NCI-H2029 (cell line): Measurements from ENCODE around the gene AKAP8L.
A peak's percentile ranks its signal among the peaks of the same experiment; 100 is the strongest.
"Not testable (repeated sequence)": the region's sequence is repeated elsewhere in the genome, so short reads cannot be mapped to it uniquely, and the experiment has no call there.

Experiments
- DNase-seq: peaks from one replicate; lab custom pipeline; 2025; lab: John Stamatoyannopoulos, UW

The AKAP8L gene

DNA sequence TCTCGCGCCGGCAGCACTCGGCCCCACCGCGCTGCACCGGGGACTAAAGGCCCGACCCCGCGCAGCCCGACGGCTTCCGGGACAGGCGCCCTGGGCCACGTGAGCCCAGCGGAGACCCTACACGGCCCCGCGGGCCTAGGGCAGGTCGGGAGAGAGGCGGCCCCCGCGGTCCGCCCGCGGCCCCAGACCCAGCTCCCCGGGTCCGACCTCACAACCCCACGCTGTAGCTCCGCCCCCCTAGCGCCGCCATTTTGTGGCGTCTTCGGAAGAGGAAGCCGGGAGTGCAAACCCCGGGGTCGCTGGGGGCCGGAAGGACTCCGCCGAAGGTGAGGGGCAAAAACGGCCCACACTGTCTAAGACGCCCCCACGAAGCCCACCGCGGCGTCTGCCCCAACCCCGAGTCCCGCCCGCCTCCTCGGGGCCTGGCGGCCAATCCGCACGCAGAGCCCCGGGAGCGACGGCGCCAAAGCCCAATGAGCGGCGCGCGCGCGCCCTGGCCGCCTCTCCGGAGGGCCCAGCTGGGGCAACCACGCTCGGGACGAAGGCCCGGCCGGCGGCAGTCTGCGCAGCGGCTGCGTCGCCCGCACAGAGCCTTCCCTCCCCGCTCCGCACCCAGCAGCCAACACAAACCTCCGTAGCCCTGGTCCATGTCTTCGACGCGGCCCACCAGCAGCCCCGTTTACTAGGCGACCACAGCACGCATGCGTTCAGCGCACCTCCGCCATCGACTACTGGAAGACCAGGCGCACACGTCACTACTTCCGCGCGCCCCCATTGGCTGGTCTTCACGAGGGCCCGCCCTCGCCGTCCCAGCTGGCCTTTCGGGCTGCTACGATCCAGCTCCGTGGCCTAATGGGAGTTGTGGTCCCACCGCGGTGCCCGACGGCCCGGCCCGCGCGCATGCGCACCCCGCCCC lies 39.4 kb downstream of the AKAP8L start, which contains the start of gene AKAP8:
Gene AKAP8, minus strand, starts transcription at position 705 of the 916 bp plus-strand sequence. Its CDS starts 56 bp downstream, at position 649.
- peak; percentile 97 for DNase-seq

DNA sequence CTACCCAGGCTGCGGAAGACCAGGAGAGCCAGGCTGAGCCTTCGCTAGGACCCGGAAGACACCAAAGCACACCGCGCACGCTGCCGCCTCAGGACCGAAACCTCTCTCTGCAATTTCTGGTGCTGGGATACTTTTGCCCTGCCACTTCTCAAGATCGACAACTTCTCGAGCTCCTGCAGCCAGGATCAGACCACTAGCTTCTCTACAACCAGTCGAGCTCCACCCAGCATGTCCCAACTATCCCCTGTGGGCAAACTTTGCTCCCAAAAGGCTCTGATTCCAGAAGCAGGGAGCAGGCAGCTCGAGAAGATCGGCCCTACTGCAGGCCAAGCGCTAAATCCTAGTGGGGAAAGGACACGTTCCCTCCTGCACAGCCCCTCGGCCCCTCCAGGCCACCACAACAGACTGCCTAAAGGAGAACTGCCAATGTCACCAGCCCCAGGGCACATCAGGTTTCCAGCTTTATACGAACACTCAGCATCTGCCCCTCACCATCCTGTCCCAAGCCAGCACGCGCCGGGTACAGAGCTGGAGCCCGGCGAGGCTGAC lies 40.2 kb downstream of the AKAP8L start:
- DNase-seq, result peak; percentile 29

DNA sequence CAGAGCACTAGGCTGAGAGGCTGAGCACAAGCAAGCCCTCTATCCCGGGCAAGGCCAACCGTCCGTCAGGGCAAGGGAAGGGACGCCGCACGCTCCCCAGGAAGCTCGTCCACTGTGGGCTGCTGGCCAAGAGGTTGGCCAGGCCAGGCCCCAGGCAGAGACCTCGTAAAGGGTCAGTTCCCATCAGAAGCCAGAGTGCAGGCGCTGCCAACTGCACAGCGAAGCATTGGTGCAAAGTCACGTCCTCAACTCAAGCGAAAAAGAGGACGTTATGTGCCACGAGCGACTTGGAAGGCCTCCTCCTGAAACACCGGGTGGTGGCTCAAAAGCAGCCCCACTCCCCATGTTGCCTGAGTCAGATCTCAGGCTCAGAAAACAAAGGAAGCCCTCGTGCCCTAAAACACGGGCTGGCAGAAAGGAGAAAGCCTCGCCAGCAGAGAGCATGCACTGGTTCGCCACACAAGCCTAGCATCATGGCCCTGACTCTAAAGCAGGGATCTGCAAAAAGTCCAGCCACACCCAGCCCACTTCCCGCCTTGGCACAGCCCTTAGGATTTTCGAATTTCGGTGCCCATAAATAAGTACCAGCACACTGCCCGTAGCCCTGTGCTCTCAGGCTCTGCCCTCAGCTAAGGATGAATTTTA lies 43.9 kb downstream of the AKAP8L start:
- no peak for DNase-seq

DNA sequence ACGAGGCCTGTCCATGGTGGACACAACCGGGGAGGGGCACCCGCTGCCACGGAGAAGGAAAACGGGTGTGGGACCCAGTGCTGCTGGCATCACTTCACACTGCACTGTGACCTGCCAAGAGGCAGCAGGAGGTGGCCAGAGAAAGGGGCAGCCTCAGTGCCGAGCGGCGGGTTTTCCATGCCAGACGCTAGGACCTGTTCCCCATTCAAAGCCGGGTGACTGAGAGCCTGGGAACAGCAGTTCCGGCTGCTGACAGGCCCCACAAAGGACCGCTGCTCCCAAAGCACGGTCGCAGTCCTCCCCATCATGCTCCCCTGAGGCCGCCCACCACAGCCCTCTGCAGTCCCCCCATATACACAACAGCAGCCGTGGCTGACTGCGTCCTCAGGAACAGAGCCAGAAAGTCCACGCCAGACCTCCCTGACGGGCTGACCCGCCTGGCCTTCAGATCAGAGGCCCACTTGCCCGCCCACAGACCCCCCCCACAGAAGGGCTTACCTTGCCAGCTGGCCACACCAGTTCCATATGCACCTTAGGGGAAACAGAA lies 44.6 kb downstream of the AKAP8L start:
- DNase-seq, result no peak

DNA sequence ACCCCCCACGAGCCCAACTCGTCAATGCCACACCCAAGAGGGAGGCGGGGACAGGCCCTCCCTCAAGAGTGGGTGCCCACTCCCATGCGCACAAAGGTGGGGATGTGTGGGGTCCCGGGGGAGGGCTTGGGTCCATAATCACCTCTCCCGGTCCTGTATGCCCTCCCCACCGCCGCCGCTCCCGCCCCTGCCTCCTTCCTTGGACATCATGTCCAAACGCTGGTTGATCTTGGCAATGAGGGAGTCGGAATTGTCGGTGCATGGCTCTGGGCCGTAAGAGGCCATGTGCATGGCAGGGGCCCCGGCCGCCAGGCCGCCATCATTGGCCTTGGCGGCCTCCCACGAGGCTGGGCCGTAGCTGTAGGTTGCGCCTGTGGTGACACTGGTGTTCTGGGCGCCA lies 45.1 kb downstream of the AKAP8L start:
- no peak for DNase-seq

DNA sequence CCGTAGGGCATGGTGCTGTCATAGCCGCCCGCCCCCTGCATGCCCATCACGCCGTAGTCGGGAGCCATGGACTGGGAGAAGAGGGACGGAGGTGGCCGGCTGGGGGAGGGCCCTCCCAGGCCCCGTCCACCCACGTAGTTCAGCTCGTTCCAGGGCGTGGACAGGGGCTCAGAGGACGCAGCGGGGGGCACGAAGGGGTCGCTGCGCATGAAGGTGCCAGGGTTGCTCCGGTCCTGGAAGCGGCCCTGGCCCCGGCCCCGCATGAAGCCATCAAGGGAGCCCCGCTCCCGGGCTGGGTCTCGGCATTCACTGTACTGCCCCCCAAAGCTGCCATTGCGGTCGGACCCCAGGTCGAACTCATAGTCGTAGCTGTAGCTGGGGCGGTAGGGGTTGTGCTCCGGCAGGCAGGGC lies 45.9 kb downstream of the AKAP8L start:
- no peak for DNase-seq

DNA sequence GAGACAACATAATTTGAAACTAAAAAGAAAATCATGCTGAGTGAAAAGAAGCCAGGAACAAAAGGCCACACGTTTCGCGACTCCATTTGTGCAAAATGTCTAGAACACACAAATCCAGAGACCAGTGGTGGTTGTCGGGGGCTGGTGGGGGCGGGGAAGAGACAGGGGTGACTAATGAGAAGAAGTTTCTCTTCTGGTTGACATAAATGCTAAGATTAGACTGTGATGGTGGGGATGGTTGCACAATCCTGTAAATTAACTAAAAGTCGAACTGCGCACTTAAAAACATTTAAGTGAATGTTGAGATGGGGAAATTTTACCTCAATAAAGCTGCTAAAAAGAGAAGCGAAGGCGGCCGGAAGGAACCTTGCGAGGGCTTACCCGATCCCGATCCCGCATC lies 46.3 kb downstream of the AKAP8L start:
- DNase-seq, result no peak

DNA sequence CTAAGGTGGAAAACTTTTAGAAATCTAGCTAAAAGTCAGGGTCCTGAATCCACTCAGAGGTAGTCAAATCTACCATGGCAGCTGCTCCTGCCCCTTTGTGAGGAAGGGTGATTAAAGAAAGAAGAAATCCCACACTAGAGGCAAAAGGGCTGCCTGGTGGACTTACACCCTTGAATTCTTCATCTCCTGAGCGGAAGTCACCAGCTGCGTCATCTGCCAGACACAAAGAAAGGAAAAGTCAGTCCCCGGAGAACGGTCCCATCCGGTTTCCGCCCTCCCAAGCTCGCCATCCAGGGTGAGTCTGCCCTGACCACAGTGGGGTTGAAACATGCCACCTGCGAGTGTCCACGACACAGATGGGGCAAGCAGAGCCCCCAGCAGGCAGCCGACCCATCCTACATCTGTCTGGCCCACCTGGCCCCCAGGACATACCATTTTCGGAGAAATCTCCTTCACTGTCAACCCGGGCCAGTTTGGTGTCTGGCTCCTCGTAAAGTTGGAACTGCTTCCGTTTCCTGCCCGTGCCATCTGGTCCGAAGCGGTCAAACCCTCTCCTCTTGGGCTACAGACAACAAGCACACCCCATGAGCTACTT lies 46.9 kb downstream of the AKAP8L start:
- DNase-seq, result no peak

DNA sequence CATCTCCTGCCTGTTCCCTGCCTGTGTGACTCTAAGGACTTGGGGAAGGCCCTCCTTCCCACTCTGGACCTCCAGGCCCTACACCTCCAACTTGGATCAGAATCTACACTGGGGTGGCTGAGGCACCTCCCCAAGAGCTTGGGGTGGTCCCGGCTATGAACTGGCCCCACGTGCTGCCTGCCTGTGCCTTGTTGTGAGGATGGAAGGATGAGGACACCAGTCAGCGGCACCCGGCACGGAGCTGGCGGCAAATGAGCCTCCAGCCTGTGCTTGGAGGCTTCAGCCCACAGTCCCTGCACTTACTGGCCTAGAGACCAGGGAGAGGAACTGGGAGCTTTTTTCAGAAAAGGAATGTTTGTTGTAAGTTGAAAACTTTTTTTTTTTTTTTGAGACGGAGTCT lies 47.7 kb downstream of the AKAP8L start:
- no peak for DNase-seq

DNA sequence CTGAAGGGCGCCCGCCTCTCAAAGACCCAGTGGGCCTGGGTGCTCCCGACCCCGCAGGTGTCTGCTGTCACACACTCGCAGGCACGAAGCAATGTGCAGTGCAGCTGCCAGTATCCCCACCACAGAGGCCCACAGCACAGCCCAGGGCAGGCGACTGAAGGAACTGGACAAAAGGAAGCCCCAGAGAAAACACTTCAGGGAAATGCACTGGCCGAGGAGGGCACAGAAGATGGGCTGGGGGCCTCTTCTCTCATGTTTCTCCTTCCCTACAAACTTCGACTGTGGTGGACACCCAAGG lies 49.2 kb downstream of the AKAP8L start:
- no peak for DNase-seq

DNA sequence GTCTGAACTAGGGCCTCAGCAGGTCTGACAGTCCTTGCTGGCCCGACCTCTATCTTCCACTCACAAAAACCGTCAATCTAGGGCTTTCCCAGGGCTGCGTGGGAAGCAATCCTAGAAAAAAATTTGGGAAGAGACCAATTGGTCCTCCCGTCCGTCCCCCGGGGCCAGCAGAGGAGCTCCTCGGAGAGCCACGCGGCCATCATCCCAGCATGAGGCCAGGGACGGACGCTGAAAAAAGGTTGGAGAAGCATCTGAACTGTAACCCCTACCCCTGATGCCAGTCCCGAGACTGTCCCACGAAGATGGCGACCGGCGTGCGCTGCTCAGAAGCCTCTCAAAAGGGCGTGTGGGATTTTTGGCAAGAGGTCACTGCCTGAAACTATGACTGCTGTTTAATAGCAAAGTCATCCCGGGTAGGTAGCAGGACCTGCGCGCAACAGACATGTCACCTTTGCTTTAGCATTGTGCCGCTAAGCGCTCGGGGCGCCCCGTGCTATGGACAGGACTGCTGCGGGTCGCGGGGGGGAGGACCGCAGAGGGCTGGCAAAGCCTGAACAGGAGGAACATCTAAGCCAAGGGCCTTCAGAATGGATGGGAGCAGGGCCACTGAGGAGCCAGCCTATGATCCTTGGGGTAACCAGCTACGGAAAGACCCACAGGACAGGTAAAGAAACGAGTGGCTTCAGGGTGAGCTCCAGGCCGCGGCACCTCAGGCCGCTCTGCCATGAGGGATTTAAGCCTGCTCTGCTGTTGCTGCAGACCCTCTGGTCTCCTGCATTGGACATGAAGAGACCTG lies 49.8 kb downstream of the AKAP8L start:
- DNase-seq, result no peak

DNA sequence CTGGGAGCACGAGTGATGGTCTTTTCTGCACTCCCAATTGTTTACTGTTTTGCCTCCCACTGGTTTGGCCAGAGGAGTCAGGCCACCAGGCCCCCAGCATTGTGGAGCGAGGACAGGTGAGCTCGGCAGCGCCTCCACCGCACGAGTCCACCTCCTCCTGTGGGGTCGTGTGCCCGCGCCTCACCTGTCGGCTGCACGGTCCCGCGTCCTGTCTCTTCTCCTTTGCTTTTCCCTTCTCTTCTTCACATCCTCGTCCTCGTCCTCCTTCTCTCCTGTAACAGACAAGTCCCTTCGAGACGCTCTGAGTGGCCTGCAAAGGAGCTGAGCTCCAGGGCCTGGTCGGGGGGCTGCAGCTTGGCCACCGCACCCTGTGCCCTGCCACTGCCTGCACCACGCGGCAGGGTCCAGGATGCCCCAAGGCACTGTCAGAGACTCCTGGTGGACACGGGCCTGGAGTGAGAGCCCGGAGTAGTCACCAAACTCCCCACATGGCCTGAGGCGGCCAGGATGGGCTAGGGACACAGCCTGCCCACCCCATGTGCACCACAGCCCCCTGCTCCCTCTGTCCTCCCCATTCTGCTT lies 50.6 kb downstream of the AKAP8L start:
- no peak for DNase-seq

DNA sequence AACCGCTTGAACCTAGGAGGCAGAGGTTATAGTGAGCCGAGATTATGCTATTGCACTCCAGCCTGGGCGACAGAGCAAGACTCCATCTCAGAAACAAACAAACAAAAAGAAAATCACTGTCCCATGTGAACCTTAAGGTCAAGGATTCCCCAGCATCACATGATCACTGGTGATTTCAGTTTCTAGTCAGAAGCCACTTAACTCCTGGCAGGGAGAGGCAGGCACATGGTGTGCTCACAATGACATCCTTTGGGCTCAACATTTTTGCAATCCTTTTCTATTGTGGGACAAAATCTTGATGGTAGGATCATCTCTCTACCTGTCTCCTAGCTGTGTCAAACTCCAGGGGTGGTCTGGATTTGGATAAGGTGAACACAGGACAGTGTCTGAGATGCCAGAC lies 51.3 kb downstream of the AKAP8L start:
- DNase-seq, result no peak

DNA sequence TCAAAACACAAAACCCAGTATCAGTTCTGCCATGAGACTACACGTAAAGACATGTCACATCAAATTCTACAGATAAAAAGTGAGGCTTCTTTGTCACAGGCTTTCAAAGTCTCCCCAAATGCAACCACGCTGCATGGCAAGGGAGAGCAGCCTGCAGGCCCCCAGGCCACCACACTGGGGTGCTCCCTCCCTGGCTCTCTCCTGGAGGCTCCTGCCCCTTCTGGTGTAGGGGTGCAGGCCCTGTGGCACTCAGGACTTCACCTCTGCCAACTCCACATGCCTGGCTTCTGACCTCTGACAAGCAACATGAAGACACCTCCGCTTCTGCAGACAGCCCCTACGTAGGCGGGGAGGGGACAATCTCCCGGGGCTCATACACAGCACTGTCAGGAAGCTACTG lies 53.5 kb downstream of the AKAP8L start:
- DNase-seq, result no peak

DNA sequence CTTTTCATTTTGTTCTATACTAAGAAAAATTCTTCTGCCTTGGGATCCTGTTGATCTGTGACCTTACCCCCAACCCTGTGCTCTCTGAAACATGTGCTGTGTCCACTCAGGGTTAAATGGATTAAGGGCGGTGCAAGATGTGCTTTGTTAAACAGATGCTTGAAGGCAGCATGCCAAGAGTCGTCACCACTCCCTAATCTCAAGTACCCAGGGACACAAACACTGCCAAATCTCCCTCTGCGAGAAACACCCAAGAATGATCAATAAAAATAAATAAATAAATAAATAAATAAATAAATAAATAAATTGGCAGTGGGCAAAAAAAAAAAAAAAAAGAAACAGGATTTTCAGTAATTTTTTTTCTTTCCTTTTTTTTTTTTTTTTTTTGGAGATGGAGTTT lies 55.0 kb downstream of the AKAP8L start:
- not testable (repeated sequence) for DNase-seq

DNA sequence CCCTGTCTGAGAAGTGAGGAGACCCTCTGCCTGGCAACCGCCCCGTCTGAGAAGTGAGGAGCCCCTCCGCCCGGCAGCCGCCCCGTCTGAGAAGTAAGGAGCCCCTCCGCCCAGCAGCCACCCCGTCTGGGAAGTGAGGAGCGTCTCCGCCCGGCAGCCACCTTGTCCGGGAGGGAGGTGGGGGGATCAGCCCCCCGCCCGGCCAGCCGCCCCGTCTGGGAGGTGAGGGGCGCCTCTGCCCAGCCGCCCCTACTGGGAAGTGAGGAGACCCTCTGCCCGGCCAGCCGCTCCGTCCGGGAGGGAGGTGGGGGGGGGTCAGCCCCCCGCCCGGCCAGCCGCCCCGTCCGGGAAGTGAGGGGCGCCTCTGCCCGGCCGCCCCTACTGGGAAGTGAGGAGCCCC lies 55.7 kb downstream of the AKAP8L start:
- not testable (repeated sequence) for DNase-seq

DNA sequence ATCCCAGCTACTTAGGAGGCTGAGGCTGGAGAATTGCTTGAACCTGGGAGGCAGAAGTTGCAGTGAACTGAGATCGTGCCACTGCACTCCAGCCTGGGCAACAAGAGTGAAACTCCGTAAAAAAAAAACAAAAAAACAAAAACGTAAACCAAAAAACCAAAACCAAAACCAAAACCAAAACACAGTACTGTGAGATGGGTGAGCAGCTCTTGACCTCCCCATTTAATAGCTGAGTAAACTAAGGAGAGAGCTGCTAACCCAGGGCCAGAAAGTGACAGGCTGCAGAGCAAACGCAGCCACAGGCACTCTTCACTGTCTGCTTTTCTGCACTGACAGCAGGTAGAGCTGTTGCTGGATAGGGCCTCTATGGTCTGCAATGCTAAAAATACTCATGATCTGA lies 58.8 kb downstream of the AKAP8L start:
- not testable (repeated sequence) for DNase-seq

DNA sequence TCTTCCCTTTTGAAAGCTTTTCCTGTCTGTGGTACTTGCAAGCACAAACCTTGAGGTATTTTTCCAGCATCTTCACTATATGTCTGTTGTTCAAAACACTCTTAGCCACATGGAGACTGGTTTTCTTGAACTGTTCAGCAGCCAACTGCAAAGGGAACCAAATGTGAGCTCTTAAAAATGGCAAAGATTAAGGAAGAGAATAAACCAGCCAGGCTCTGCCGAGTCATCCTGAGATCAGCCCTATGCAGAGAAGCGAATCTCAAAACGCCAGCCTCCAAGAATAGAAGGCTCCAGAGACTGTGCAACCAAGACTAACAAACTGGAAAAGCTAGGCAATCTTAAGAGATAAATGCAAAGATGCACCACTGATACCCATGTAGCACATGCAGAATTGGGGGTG lies 59.9 kb downstream of the AKAP8L start:
- DNase-seq, result no peak

DNA sequence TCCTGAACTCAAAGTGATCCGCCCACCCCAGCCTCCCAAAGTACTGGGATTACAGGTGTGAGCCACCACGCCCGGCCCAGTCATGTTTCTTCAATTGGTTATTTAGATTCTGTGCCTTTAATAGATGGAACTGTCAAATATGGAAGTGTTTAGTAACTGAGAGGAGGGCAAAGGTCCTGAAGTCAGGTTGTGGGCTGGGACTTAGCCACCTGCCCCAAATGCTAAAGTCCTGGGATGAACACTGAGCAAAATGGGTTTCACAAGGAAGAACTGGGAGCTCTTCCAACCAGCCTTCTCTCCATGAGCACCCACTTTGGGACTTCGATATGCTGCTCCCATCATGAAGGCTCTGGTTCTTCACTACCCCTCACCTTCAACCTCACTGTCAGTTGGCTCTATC lies 60.9 kb downstream of the AKAP8L start:
- no peak for DNase-seq

DNA sequence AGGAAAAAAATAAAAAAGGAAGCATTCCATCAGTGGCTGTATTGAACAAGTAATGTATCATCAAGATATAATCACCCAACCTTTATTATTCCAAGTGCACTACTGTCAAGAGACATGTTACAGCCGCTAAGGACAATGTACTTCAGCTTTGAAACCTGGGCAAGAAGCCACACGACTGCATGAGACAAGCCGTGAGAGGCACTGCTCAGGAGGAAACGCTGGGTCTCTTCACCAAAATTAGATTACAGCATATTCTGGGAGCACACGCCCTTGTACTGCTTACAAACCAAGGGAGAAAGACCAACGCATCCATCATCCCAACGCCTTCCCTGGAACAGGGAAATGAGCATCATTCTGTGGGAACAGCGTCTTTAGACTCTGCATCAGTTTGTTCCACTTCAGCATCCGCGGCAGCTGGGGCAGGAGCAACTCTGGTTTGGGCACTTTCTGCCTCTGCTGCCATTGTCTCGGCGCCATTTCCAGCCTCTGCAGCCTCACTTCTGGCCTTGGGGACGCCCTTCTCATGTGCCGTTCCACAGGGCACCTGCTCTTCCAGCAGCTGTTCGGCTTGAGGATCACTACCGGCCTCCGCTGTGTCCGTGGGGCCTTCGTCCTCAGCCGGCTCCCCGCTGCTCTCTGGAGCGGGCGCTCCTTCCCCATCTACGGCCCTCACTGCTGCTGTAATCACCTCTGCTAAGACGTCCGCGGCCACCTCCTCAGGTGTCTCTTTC lies 64.1 kb downstream of the AKAP8L start:
- DNase-seq, result no peak

DNA sequence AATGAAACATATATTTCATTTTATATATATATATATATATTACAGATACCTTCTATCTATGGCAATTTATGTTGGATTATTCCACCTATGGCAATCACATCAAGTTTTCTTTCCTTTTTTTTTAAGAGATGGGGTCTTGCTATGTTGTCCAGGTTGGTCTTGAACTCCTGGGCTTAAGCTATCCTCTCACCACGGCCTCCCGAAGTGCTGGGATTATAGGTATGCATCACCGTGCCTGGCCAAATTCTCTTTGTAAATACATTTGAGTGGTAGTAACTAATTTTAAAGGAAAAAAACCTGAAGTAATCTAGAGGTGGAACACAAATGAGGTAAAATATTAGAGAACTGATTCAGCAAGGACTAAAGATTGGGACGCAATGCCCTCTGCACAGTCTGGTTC lies 64.9 kb downstream of the AKAP8L start:
- no peak for DNase-seq
